ENCODE data around the gene QKI.
A peak's percentile ranks its signal among the peaks of the same experiment; 100 is the strongest.

QKI gene

DNA sequence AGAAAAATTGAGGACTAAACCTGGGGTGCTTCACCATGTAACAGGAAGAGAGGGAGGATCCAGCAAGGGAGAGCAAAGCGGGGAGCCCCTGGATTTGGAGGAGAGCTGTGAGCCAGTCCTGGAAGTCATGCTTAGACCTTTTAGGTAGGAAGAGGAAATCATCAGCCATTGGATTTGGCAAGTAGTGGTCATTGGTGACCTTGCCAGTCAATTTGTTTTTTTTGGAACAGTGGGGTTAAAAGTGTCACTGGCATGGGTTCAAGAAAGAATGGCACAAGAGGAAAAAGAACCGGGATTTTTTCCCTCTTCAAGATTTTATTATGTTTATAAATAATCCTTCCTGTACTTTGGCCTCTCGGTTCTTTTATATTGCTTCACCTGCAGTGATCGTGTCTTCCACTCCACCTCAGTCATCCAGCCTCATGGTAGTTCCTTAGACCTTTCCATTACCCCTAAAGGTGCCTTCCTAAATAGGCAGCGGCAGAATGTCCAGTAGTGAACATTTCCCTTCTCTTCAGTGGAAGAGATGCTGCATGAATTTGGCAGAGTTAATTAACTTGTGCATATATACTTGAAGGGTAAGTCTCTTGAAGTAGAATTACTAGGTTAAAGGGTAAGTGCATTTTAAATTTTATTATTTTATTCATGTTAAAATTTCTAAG, 124.7 kb downstream of the QKI start:
- no peak for DNase-seq

DNA sequence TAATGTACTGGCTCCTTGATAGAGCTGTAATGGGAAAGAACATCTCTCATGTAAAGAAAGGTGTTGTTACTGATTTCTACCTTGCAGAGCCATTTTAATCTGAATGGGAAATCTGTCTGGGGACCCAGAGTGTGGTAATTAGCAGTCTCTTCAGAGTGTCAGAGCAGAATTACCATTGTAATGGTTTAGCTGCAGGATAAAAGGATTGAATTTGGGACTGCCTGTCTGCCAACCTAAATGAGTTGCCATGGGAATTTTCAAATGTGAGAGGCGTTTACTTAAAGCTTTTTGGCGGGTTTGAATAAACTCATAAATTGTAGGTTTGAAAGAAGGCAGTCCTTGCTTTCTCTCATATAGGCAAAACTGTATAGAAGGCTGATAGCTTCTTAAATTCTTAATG, 128.8 kb downstream of the QKI start:
- no peak for DNase-seq

DNA sequence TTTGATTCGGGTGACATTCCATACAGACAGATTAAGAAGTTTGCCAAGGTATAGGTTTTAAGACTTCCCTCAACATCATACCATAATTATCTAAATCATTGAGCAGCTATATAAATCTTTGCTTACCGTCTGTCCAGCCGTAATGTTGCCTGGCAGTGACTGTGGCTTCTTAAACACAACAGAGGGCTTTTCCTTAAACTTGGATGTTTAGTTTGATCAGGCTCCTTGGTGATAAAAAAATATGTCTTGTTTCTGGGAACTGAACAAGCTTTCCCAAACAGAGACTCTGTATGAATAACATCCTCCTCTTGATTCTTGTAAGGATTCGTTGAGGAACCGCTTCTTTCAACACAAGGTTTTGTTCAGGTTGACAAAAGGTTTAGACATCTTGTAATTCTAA, 130.9 kb downstream of the QKI start:
- DNase-seq, result no peak

DNA sequence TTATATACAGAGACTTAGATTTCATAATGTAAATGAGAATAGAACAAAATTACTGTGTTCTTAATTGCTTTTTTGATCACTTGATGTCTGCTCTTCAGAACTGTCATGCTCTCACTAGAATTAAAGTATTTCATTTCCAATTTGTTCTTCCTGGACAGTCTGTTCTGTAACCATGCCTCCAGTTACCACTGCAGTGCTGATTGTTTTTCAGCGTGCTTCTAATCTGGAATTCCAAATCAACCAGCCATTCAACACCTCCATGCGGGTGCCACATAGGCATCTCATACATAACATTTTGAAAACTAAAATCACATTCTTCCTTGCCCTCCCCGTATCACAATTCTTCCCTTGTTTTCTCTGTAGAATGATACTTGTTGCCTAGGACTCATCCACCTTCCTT, 132.8 kb downstream of the QKI start:
- DNase-seq, result no peak

DNA sequence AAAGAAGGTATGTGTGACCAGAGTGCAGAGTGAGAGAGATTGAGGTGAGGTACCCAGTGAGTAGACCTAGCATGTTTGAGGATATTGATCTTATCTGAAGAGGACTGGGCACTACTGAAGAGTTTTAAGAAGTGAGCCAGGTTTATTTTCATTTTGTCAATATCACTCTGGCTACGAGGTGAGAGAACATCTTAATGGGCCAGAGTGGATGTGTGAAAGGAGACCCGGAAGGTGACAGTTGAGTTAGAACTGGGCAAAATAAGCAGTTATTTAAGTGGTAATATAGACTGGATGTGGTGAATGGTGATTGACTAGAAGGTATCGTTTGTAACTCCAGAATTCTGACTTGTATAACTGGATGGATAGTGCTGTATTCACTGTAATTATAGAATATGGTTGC, 134.1 kb downstream of the QKI start:
- no peak for DNase-seq

DNA sequence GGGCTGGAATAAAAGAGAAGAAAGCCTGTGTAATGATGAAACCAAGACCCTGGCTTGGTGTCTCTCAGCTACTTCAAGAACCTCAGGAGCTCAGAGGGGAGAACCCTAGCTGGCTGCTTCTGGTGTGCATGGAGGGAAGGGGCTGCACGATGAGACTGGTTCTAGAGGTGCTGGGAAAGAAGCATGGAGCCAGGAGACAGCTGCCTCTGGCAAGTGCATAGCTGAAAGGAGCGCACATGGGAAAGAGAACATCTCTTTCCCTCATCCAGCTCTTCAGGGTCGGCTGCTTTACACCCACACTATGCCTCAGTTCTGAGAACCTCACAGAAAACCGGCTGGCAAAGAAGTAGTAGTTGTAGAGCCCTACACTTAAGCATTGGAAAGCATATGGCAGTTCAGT, 139.5 kb downstream of the QKI start:
- DNase-seq, result no peak

DNA sequence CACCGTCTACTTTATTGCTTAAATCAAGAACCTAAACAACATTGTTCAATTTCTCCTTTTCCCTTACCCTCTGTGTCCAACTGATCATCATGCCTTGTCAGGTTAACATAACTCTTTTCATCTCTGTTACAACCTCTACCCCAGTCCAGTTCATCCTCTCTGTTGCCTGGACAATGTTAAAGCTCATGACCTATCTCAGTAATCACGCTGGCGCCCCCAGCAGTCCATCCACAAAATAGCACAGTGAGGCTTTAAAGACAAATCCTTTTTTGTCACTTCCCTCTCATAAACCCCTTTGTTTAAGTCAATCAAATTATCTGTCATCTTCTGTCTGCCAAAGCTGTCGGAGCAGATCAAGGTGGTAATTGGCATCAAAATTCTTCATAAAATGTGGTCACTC, 140.1 kb downstream of the QKI start:
- DNase-seq, result no peak

DNA sequence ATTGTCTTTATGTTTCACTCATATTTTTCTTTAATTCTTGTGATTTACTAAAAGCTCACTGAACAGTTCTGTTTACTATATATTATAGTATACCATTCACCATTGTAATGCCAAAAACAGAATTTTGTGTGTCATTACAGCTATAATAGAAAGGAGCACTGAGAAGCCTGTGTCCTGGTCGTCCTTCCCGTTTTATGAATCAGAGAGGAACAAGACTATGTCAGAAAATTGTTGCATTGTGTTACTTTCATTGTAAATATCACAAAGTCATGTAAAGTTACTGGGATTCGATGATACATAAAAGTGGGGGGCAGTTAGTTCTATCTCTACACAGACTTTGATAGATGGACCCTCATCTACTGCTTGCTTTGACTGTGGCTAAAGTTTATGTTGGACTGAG, 145.1 kb downstream of the QKI start:
- no peak for DNase-seq

DNA sequence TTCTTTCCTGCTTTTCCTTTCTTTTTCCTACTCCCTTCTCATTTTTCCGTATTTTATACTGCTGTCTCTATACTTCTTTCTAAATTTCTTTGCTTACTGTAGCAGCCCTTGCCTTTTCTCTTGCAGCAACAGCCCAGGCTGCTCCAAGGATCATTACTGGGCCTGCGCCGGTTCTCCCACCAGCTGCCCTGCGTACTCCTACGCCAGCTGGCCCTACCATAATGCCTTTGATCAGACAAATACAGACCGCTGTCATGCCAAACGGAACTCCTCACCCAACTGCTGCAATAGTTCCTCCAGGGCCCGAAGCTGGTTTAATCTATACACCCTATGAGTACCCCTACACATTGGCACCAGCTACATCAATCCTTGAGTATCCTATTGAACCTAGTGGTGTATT, 148.8 kb downstream of the QKI start:
- DNase-seq, result no peak

DNA sequence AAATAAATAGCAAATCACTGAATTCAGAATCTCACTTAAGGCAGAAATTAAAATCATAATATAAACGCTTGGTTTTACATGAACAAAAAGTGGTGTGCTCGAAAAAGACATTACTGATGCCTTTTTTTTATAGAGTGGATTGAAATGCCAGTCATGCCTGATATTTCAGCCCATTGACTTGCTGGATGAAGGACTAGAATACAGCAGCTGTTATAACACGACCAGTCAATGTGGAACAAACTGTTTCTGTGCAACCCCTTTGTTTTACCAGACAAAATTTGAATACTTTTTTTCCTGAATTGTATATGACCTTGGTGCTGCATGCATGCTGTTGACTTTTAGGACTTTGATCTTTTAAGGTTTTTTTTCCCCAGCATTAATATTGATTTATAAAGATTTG, 150.0 kb downstream of the QKI start:
- DNase-seq, result no peak

DNA sequence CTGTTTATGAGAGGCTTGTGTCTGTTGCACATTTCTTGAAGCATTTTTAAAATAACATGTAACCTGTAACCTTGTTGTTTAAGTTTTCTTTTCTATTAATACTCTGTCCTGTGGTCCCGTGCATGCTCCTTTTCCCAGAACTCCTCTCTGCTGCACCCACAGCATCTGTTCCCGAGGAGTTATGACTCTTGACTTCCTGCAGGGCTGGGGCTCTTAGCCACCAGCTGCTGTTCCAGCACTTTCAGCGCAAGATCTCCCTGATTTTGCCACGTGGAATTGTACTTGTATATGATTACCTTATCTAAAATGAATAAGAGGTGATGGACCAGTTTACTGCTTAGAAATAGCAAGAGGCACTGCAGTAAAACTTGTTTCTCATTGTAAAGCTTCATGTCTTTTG, 150.6 kb downstream of the QKI start:
- no peak for DNase-seq

DNA sequence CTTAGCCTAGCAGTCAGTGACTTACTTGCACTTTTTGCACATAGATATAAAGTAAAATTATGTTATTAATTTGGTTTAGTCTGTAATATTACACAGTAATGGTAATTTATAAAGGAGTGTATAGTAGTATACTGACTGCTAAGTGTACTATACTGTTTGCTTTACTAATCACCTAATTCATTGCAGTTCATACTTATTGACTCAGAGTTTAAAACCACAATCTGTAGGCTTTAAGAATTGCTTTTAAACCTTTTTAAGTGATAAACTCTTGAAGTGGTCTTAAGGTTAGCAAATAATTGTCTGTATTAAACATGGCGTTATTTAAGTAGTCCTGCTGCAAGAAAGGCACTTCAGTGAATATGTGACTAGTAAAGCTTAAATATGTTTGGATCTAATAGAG, 151.5 kb downstream of the QKI start:
- no peak for DNase-seq

DNA sequence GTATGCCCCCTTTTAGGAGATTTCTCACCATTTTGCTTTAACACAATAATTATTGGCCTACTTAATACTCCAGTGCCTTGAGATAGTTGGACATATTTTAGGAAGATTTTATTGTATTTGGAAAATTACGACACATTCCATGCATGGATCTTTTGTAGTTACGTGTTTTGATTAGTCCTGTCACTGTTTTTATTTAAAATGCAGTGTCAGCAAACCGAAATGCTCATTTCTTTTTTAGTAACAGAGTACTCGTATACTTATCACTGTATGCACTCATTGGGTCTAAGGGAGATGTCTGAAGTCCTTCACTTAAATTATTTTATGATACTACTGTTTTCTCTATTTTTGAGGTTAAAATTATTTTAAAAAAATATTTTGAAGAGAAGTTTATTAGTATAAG, 153.8 kb downstream of the QKI start:
- no peak for DNase-seq

DNA sequence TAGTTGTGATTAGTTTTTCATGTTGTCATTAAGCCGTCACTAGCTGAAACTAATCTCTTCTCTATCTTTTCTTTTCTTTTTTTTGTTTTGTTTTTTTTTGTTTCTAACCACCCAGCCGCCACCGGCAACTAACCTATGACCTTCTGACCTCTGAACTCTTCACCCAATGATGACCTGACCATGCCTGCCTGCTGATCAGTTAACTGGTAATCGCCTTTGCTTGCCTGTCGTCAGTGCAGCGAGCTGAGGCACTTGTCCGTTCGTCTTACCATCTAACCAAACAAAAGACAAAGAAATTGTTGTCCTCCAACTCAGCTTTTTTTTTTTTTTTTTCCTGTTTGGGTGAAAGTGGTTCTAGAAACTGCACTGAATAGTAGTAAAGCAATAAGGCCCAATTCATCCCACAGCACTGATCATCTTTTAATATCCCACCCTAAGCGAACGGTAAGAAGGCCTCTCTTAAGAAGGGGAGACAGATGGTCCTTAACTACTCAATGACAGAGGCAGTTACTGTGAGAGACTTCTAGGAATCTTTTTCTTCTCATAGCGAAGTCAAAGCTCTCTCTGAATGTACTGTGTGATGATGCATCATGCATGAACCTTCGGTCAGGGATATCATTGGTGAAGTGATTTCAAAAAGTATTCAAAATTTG, 156.2 kb downstream of the QKI start:
- DNase-seq, result no peak

DNA sequence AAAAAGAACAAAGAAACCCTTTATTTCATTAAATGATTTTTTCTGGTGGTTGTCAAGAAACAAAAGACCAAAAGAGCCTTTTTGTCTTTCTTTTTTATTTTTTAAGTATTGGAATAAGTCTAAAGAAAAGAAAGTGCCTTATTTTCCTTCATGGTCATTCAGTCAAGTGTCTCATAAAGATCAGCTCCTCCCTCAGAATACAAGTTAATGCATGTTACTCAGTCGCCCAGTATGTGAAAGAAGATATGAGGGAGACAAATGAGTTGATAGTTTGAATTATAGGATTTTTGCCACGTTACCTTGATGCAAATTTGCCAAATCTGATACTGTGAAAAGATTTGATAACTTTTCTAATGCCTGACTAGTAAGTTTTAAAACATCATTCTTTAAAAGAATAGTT, 157.2 kb downstream of the QKI start:
- DNase-seq, result no peak

DNA sequence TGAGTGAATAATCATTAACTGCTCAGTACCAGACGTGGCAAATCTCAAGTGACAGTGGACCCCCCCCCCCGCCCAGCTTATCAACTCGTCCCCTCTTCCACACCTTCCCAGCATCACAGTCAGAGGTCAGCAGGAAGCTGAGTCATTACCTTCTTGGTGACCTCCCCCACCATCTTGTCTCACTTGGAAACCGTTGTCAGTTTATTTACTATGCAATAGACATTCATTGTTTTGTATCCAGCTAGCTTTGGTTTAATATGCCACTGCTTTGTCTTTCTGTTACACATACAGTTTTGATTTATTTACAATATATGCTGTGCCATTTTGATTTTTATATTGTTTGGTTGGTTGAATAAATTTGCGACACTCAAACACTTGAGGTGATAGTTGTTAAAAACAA, 158.1 kb downstream of the QKI start:
- no peak for DNase-seq

DNA sequence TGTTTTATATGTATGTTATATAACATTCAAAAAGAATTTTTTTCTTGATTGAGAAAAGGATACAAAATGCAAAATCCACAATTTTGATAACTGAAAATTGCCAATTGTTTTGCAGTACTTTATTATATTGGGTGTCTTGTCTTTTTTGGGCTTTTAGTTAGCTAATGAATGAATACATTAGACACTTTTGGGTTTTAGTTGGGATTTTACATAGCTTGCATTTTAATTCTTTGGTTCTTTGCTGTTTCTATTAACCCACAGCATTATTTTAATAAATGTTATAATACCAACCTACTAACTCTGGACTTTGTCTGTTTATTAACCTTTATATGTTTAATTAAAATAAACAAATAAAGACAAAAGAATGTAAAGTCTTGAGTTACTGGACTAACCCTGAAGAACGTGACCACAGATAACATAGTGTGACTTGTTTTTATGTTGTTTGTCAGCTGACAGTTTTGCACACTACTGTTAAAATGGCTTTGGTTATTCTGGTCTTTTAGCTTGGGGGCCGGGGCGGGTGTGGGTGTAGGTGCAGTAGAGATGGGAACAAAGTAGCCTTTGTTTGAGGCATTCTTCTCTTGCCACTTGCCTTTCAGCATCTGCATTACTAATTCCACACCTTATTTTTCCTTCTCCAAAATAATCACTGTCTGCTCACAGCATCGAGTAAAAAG, 159.1 kb downstream of the QKI start:
- no peak for DNase-seq

DNA sequence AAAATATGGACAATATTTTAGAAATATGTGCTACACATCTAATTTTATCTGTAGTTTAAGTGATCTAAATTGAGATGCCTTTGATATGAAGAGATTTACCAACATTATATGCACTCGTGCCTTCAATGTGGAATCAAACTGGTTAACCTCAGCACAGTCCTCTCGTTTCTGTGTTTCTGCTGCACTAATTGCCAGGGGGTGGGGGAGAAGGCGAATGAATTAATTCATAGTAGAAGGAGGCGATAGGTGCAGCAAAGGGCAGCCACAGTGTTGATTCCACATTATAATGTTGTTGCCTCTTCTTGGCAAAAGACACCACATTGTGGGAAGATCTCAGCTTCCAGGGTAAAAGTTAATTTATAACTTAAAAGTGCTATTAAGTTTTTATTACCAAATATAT, 161.6 kb downstream of the QKI start:
- DNase-seq, result no peak

DNA sequence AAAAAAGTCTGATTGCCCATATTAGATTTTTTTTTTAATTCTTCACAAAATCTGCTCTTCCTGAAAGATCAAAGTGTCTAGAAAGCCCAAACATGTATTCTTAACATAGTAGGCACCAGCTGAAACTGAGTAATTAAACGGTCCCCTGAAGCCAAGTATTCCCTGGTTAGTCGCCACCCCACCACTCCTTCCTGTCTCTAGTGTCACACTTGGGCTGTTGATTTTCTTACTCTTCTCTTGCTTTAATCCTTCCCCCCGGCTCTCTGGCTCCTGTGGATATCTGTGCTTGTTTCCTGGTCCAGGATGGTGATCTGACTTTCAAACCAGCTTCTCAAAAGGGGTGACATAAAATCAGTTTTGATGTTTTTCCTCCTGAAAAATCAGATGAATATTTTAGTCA, 162.9 kb downstream of the QKI start:
- no peak for DNase-seq

DNA sequence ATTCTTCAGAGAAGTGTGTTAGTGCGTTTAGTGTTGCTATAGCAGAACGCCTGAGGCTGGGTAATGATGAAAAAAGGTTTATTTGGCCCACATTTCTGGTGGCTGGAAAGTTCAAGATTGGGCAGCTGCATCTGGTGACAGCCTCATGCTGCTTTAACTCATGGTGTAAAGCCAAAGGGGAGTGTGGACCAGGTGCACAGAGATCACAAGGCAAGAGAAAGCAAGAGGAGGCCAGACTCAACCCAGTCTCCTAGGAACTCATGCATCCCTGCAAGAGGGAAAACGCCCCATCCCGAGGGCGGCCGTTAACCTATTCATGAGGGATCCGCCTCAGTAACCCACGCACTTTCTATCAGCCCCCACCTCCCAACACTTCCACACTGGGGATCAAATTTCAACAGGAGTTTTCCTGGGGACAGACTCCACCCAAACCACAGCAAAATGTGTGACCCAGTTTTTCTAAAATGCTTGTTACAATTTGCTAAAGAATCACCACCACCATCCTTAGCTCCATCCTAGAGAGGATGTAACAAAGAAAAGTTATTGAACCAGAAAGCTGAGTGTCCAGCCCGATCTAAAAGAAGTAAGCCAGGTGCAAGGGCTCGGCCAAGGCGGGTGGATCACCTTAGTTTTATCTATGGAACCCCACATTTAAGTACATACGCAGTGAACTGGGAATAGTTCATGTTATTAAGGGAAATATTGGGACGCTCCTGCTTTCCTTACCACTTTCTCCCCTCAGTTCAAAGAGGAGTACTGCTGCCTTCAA, 164.8 kb downstream of the QKI start:
- DNase-seq, result peak; percentile 40

DNA sequence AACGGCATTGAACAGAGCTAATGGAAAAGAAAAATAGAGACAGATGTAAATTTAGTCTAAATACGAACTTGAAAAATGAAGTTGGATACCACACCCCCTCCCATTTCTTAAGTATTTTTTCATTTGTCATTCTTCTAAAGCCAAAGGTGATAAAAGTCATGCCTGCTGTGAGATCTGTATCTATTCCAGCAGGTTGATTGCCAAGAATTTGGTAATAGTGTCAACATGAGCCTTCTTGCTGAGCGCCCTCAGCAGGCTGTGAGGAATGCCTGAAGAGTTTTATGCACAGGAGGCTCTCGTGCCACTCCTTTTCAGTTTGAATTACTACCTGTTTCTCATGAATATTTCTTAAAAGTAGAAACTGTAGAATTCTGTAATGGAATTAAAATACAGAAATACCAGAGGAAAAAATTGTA, 165.4 kb downstream of the QKI start:
- DNase-seq, result no peak

DNA sequence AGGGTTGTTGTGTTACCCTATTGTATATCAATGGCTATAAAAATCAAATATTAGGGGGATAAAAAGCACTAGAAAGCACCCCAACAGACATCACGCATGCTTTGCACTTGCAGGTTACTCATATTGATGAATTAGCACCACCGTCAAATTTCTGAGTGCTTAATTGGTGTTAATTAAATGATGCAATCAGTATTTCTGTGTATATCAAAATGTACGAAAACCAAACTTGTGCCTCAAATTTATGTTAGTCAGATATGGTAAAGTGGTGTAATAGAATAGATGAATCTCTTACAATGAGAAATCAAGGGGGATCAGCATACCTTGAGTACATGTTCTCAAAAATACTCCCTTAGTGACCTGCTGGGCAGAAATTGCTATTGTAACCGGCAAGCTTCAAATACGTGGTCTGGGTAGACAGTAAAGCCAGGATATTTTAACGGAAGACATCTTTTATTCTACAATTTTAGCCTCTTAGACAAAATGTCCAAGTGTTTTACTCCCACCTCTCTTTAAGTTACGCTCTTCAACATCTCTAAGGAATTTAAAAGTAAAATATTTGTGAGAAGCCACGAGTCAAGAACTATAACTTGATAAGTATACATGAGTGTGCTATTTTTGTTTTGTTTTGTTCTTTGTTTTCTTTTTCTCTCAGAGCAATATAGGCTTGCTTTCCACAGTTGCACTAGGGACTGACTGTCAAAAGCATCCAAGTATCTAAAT, 166.0 kb downstream of the QKI start:
- DNase-seq, result no peak

DNA sequence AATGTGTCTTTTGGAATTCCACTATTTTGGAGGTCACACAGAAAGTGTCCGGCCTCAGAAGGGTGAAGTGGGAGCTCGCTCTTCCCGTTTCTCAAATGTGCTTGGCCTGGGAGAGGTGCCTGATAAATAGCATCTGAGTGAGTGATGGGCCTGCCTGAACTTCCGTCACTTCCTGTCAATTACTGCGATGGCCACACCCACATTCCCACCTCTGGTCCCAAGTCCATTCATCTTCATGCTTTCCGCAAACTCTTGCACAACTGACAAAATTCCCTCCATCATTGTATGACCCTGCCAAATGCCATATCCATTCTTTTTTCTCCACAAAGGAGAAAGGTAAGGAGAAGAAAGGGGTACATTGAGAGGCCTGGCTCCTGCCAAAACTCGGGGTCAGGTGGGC, 169.0 kb downstream of the QKI start:
- no peak for DNase-seq
